SK-N-SH (cell line): Measurements from ENCODE around the gene ANKMY2. TPM values are rescaled to one million over a fixed set of nuclear protein-coding genes. Genes with fewer than 3 reads are reported as not detected.
A peak's percentile ranks its signal among the peaks of the same experiment; 100 is the strongest.

Experiments used
- CTCF ChIA-PET: fragments of 300-600, 350-600 bp; formaldehyde crosslinking; extraction: SDS; loops from one replicate; lab custom pipeline; 2021; lab: Yijun Ruan, JAX
- POLR2A ChIA-PET: fragments of 350-600 bp; sonication (Branson Sonifier 250); formaldehyde crosslinking; extraction: SDS; loops from one replicate; lab custom pipeline; 2020; ENCODE audit warnings: antibody characterized with exemption, inconsistent platforms; lab: Yijun Ruan, JAX
- DNase-seq: peaks from one replicate; pipeline ENCODE4 v3.0.0; 2012
- H2AFZ ChIP-seq: fragments of 200-600 bp; sonication (generic); 2 replicates; pipeline ENCODE4 v1.8.1; 2016; ENCODE audit warnings: antibody characterized with exemption, mild to moderate bottlenecking, low read depth
- H3F3A ChIP-seq: fragments of 200-600 bp; sonication (generic); replicated peaks from 2 replicates; pipeline ENCODE3; 2016; ENCODE audit warnings: antibody characterized with exemption, mild to moderate bottlenecking; ENCODE audit not compliant: insufficient read depth
- H3K27ac ChIP-seq, 2 experiments: fragments of 200-500 bp in 1 of 2; fragments of 200-600 bp in 1 of 2; sonication (Bioruptor generic) in 1 of 2; sonication (generic), shearing (Covaris generic) in 1 of 2; 2 replicates each; pipeline versions ENCODE4 v1.5.1 to v1.6.1; 2014 to 2016; ENCODE audit warnings: low read depth in 2 of 2, inconsistent platforms in 1 of 2, low read length in 1 of 2, mild to moderate bottlenecking in 1 of 2, mixed read lengths in 1 of 2
- H3K27me3 ChIP-seq: fragments of 200-600 bp; sonication (generic), shearing (Covaris generic); 2 replicates; pipeline ENCODE4 v1.6.1; 2016; ENCODE audit warnings: mixed run types; ENCODE audit not compliant: insufficient read depth
- H3K36me3 ChIP-seq, 2 experiments: fragments of 200-500 bp in 1 of 2; fragments of 200-600 bp in 1 of 2; sonication (Bioruptor generic) in 1 of 2; sonication (generic) in 1 of 2; replicated peaks in 1 of 2; 2 replicates each; pipeline versions ENCODE3 to v1.5.1; 2014 to 2016; ENCODE audit warnings: low read length in 1 of 2, mild to moderate bottlenecking in 1 of 2; ENCODE audit not compliant: insufficient read depth in 2 of 2, control insufficient read depth in 1 of 2
- H3K4me1 ChIP-seq, 2 experiments: fragments of 200-500 bp in 1 of 2; fragments of 200-600 bp in 1 of 2; sonication (Bioruptor generic) in 1 of 2; sonication (generic), shearing (Covaris generic) in 1 of 2; 2 replicates each; pipeline versions ENCODE4 v1.5.1 to v1.6.1; 2014 to 2016; ENCODE audit warnings: low read depth in 1 of 2, low read length in 1 of 2, mixed run types in 1 of 2; ENCODE audit not compliant: insufficient read depth in 2 of 2, control insufficient read depth in 1 of 2
- H3K4me2 ChIP-seq: fragments of 200-600 bp; sonication (generic), shearing (Covaris generic); 2 replicates; pipeline ENCODE4 v1.6.1; 2017; ENCODE audit warnings: mixed run types
- H3K4me3 ChIP-seq, 2 experiments: fragments of 200-500 bp in 1 of 2; fragments of 200-600 bp in 1 of 2; sonication (Bioruptor generic) in 1 of 2; sonication (generic), shearing (Covaris generic) in 1 of 2; 2 replicates each; pipeline versions ENCODE4 v1.5.1 to v1.8.1; 2014 to 2016; ENCODE audit warnings: low read depth in 2 of 2, inconsistent platforms in 1 of 2, low read length in 1 of 2, mild to moderate bottlenecking in 1 of 2, mixed read lengths in 1 of 2, moderate library complexity in 1 of 2
- H3K79me2 ChIP-seq: fragments of 200-600 bp; sonication (generic); 2 replicates; pipeline ENCODE4 v1.8.1; 2017; ENCODE audit warnings: mild to moderate bottlenecking; ENCODE audit not compliant: insufficient read depth
- H3K9ac ChIP-seq: fragments of 200-600 bp; sonication (generic); 2 replicates; pipeline ENCODE4 v1.6.1; 2017; ENCODE audit warnings: mixed run types
- H3K9me2 ChIP-seq: fragments of 200-600 bp; sonication (generic); 2 replicates; pipeline ENCODE4 v1.6.1; 2017; ENCODE audit warnings: mixed run types
- H3K9me3 ChIP-seq: fragments of 200-600 bp; sonication (generic); 2 replicates; pipeline ENCODE4 v1.6.1; 2017; ENCODE audit warnings: mixed run types, mild to moderate bottlenecking, moderate library complexity
- H4K20me1 ChIP-seq: fragments of 200-600 bp; sonication (generic); 2 replicates; pipeline ENCODE4 v1.6.1; 2017; ENCODE audit warnings: mild to moderate bottlenecking, mixed run types; ENCODE audit not compliant: insufficient read depth
- FOSL2 ChIP-seq: IDR thresholded peaks from 2 replicates; pipeline ENCODE4 v1.4.0; 2012; ENCODE audit warnings: low read depth, mild to moderate bottlenecking, moderate library complexity, borderline replicate concordance
- FOXJ3 ChIP-seq: sonication (generic); formaldehyde crosslinking; IDR thresholded peaks from 2 replicates; pipeline ENCODE4 v1.5.1; 2020; ENCODE audit warnings: mild to moderate bottlenecking, missing genetic modification reagents
- GABPA ChIP-seq: IDR thresholded peaks from 2 replicates; pipeline ENCODE4 v1.4.0; 2012; ENCODE audit warnings: low read depth, mild to moderate bottlenecking
- MEF2A ChIP-seq: IDR thresholded peaks from 2 replicates; pipeline ENCODE4 v1.4.0; 2012; ENCODE audit warnings: low read depth, borderline replicate concordance
- MXI1 ChIP-seq: IDR thresholded peaks from 2 replicates; pipeline ENCODE4 v1.6.1; 2012; ENCODE audit warnings: mild to moderate bottlenecking, low read depth, low read length, improper control_type of control experiment
- NFIC ChIP-seq: IDR thresholded peaks from 2 replicates; pipeline ENCODE4 v1.4.0; 2012; ENCODE audit warnings: borderline replicate concordance
- POLR2AphosphoS5 ChIP-seq: IDR thresholded peaks from 2 replicates; pipeline ENCODE4 v1.6.1; 2012; ENCODE audit warnings: low read depth, low read length
- RAD21 ChIP-seq: IDR thresholded peaks from 2 replicates; pipeline ENCODE4 v1.6.1; 2012; ENCODE audit warnings: mild to moderate bottlenecking, low read length
- RCOR1 ChIP-seq: fragments of 150-350 bp; IDR thresholded peaks from 2 replicates; pipeline ENCODE4 v1.6.1; 2017; ENCODE audit warnings: antibody characterized with exemption, low read length
- RFX5 ChIP-seq: IDR thresholded peaks from 2 replicates; pipeline ENCODE4 v1.6.1; 2012; ENCODE audit warnings: mild to moderate bottlenecking, improper control_type of control experiment, low read length
- SIN3A ChIP-seq: IDR thresholded peaks from 2 replicates; pipeline ENCODE4 v1.6.1; 2012; ENCODE audit warnings: low read depth, mild to moderate bottlenecking, low read length, moderate library complexity, borderline replicate concordance
- TAF1 ChIP-seq: IDR thresholded peaks from 2 replicates; pipeline ENCODE4 v1.6.1; 2012; ENCODE audit warnings: low read depth, mild to moderate bottlenecking, low read length, moderate library complexity, borderline replicate concordance
- TEAD4 ChIP-seq: IDR thresholded peaks from 2 replicates; pipeline ENCODE4 v1.4.0; 2012; ENCODE audit warnings: mild to moderate bottlenecking, borderline replicate concordance; ENCODE audit not compliant: insufficient read depth
- YY1 ChIP-seq: IDR thresholded peaks from 2 replicates; pipeline ENCODE4 v1.4.0; 2012; ENCODE audit warnings: low read depth, mild to moderate bottlenecking
- WGBS: methylation state at CpG from one replicate; pipeline ENCODE4 v1.1.6; 2017; ENCODE audit warnings: low lambda C conversion rate; 5-methylcytosine and 5-hydroxymethylcytosine counted together
- polyA plus RNA-seq, 3 experiments: library from polyadenylated mRNA; depleted of rRNA; stranded (reverse); fragments of >200 nt; gene quantifications; 2 replicates each; pipeline ENCODE4 v1.2.3, GENCODE V29; 2012
- TF ChIP-seq, protein P1 (sequence below): IDR thresholded peaks from 2 replicates; pipeline ENCODE4 v1.6.1; 2012; ENCODE audit warnings: mild to moderate bottlenecking, low read depth, low read length, moderate library complexity
- TF ChIP-seq, protein P2 (sequence below): fragments of 150-350 bp; IDR thresholded peaks from 2 replicates; pipeline ENCODE4 v1.6.1; 2016; ENCODE audit warnings: mild to moderate bottlenecking, low read depth, low read length
- TF ChIP-seq, protein P3 (sequence below): IDR thresholded peaks from 2 replicates; pipeline ENCODE4 v1.4.0; 2012; ENCODE audit warnings: low read depth, borderline replicate concordance
- TF ChIP-seq, protein P4 (sequence below): fragments of 200-600 bp; sonication (generic); IDR thresholded peaks from 2 replicates; pipeline ENCODE4 v1.6.1; 2017; ENCODE audit warnings: antibody characterized with exemption, mild to moderate bottlenecking, moderate library complexity
- TF ChIP-seq, protein P5 (sequence below): IDR thresholded peaks from 2 replicates; pipeline ENCODE4 v1.4.0; 2012; ENCODE audit warnings: low read depth
- TF ChIP-seq, protein P6 (sequence below): IDR thresholded peaks from 2 replicates; pipeline ENCODE4; 2012

Gene ANKMY2
- polyA plus RNA-seq, 1 of the 3 experiments (the other 2 are of a cell fraction), result 15.8 TPM

DNA sequence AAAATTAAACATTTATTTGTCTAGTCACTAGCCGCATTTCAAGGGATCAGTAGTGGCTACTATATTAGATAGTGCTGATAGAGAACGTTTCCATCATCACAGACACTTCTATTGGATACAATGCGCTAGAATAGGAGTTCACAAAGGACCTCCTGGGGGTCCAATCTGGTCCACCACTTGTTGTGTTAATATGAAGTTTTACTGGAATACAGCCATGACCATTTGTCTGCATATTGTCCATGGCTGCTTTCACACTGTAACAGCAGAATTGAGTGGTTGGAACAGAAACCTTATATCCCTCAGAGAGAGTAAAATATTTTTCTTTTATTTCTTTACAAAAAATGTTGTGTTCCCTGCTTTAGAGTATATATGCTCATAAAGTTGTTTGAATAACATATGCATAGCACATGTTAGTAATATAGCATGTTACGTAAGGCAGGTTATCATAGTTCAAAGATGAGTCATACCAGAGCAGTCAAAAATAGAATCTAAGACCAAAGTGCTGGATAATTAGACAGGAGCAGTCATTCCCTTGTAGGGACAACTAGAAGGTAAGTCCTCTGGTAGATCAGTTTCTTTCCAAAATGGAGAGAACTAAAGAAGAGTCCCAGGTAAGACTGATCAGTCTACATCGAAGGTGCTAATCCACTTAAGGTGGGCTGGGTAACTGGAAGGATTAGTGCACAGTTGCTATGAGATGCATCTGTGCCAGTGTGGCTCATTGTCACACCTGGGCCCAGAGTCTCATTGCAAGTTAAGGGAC lies 15.3 kb upstream of the ANKMY2 start:
- Histone ChIP-seq H3F3A (peaks cover 9% of the 10 kb centered on the region), H3K9me3 (no peaks in the 10 kb centered on the region), H3K4me2 (peak overlapping the region; percentile 41; the same call in 1 of the 2 replicates), H3K27me3 (no peaks in the 10 kb centered on the region), H3K9ac (no peak overlapping the region; the same call in 1 of the 2 replicates), H4K20me1 (no peaks in the 10 kb centered on the region), H3K9me2 (no peaks in the 10 kb centered on the region), H3K79me2 (peaks cover 94% of the 10 kb centered on the region), H3K36me3 (peaks cover 0 to 9% of the 10 kb centered on the region in 2 experiments), H3K4me1 (peaks cover 15% of the 10 kb centered on the region in 2 experiments; a peak in 3 of 4 replicates), H3K4me3 (no peak overlapping the region), H2AFZ (no peak overlapping the region; the same call in 1 of the 2 replicates), H3K27ac (peak overlapping the region; percentile 46 to 61)
- POLR2A ChIA-PET, result no interaction called here
- no peak for DNase-seq
- CTCF ChIA-PET, result no interaction called here
- 50% methylated on average over 5 of the region's 5 CpGs for WGBS
- TF ChIP-seq, protein P1, sequence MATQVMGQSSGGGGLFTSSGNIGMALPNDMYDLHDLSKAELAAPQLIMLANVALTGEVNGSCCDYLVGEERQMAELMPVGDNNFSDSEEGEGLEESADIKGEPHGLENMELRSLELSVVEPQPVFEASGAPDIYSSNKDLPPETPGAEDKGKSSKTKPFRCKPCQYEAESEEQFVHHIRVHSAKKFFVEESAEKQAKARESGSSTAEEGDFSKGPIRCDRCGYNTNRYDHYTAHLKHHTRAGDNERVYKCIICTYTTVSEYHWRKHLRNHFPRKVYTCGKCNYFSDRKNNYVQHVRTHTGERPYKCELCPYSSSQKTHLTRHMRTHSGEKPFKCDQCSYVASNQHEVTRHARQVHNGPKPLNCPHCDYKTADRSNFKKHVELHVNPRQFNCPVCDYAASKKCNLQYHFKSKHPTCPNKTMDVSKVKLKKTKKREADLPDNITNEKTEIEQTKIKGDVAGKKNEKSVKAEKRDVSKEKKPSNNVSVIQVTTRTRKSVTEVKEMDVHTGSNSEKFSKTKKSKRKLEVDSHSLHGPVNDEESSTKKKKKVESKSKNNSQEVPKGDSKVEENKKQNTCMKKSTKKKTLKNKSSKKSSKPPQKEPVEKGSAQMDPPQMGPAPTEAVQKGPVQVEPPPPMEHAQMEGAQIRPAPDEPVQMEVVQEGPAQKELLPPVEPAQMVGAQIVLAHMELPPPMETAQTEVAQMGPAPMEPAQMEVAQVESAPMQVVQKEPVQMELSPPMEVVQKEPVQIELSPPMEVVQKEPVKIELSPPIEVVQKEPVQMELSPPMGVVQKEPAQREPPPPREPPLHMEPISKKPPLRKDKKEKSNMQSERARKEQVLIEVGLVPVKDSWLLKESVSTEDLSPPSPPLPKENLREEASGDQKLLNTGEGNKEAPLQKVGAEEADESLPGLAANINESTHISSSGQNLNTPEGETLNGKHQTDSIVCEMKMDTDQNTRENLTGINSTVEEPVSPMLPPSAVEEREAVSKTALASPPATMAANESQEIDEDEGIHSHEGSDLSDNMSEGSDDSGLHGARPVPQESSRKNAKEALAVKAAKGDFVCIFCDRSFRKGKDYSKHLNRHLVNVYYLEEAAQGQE, result no peak
- TF ChIP-seq MXI1, result no peak; the same call in 1 of the 2 replicates
- TF ChIP-seq NFIC, result no peak; the same call in 1 of the 2 replicates
- no peak for TF ChIP-seq TEAD4
- TF ChIP-seq, protein P2, sequence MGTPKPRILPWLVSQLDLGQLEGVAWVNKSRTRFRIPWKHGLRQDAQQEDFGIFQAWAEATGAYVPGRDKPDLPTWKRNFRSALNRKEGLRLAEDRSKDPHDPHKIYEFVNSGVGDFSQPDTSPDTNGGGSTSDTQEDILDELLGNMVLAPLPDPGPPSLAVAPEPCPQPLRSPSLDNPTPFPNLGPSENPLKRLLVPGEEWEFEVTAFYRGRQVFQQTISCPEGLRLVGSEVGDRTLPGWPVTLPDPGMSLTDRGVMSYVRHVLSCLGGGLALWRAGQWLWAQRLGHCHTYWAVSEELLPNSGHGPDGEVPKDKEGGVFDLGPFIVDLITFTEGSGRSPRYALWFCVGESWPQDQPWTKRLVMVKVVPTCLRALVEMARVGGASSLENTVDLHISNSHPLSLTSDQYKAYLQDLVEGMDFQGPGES, result no peak
- TF ChIP-seq TAF1, result no peak
- TF ChIP-seq, protein P3, sequence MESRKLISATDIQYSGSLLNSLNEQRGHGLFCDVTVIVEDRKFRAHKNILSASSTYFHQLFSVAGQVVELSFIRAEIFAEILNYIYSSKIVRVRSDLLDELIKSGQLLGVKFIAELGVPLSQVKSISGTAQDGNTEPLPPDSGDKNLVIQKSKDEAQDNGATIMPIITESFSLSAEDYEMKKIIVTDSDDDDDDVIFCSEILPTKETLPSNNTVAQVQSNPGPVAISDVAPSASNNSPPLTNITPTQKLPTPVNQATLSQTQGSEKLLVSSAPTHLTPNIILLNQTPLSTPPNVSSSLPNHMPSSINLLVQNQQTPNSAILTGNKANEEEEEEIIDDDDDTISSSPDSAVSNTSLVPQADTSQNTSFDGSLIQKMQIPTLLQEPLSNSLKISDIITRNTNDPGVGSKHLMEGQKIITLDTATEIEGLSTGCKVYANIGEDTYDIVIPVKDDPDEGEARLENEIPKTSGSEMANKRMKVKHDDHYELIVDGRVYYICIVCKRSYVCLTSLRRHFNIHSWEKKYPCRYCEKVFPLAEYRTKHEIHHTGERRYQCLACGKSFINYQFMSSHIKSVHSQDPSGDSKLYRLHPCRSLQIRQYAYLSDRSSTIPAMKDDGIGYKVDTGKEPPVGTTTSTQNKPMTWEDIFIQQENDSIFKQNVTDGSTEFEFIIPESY, result no peak
- TF ChIP-seq, protein P4, sequence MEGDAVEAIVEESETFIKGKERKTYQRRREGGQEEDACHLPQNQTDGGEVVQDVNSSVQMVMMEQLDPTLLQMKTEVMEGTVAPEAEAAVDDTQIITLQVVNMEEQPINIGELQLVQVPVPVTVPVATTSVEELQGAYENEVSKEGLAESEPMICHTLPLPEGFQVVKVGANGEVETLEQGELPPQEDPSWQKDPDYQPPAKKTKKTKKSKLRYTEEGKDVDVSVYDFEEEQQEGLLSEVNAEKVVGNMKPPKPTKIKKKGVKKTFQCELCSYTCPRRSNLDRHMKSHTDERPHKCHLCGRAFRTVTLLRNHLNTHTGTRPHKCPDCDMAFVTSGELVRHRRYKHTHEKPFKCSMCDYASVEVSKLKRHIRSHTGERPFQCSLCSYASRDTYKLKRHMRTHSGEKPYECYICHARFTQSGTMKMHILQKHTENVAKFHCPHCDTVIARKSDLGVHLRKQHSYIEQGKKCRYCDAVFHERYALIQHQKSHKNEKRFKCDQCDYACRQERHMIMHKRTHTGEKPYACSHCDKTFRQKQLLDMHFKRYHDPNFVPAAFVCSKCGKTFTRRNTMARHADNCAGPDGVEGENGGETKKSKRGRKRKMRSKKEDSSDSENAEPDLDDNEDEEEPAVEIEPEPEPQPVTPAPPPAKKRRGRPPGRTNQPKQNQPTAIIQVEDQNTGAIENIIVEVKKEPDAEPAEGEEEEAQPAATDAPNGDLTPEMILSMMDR, result no peak
- TF ChIP-seq, protein P5, sequence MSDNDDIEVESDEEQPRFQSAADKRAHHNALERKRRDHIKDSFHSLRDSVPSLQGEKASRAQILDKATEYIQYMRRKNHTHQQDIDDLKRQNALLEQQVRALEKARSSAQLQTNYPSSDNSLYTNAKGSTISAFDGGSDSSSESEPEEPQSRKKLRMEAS, result peak; percentile 75
- no peak for TF ChIP-seq FOXJ3 (CRISPR knock-in tag)
- TF ChIP-seq FOSL2, result peak; percentile 69; the same call in 1 of the 2 replicates
- TF ChIP-seq YY1, result no peak
- peak; percentile 33; the same call in 1 of the 2 replicates for TF ChIP-seq RCOR1
- TF ChIP-seq POLR2AphosphoS5, result peak; percentile 74; the same call in 1 of the 2 replicates
- peak; percentile 92 for TF ChIP-seq MEF2A
- no peak for TF ChIP-seq GABPA
- TF ChIP-seq SIN3A, result no peak
- TF ChIP-seq, protein P6, sequence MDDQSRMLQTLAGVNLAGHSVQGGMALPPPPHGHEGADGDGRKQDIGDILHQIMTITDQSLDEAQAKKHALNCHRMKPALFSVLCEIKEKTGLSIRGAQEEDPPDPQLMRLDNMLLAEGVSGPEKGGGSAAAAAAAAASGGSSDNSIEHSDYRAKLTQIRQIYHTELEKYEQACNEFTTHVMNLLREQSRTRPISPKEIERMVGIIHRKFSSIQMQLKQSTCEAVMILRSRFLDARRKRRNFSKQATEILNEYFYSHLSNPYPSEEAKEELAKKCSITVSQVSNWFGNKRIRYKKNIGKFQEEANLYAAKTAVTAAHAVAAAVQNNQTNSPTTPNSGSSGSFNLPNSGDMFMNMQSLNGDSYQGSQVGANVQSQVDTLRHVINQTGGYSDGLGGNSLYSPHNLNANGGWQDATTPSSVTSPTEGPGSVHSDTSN, result peak; percentile 48; the same call in 1 of the 2 replicates
- no peak for TF ChIP-seq RAD21
- TF ChIP-seq RFX5, result no peak
